ENCODE results near the gene RFTN1. TPM values are rescaled to one million over a fixed set of nuclear protein-coding genes. Genes with fewer than 3 reads are reported as not detected.

RFTN1 gene
- total and polyA plus RNA-seq, 2 donors from 2014 or later, result 15.3 to 34.1 TPM

GRCh38 chr3:16442730-16443129 is 70.8 kb downstream of the RFTN1 start:
- DNase-seq, result no peak
- H3K27ac ChIP-seq (ENCODE audit: low read depth in 2 of 2, low read length in 2 of 2), result no peak overlapping the region
- intact Hi-C loops (cut with DNase I), result no loop called here
- TF ChIP-seq CTCF (IDR thresholded peaks at IDR 0.05; ENCODE audit: borderline replicate concordance, extremely low read depth, insufficient read depth), result no peak
- H3K36me3 ChIP-seq (ENCODE audit: control insufficient read depth in 2 of 3, insufficient read depth in 3 of 3, low read length in 3 of 3), result no peaks in the 10 kb centered on the region
- no peaks in the 10 kb centered on the region for H3K27me3 ChIP-seq (ENCODE audit: control insufficient read depth, insufficient read depth, low read length)
- no peak overlapping the region for H3K9ac ChIP-seq (ENCODE audit: low read length in 3 of 3)
- FAIRE-seq, result no peak
- no peaks in the 10 kb centered on the region for H3K9me3 ChIP-seq (ENCODE audit: control insufficient read depth in 2 of 3, insufficient read depth in 1 of 3, low read length in 3 of 3)
- H3K4me1 ChIP-seq (ENCODE audit: control insufficient read depth in 2 of 3, insufficient read depth in 2 of 3, low read depth in 1 of 3, low read length in 3 of 3), result peaks cover 0 to 4% (median 0%) of the 10 kb centered on the region in 3 donors
- H3K4me3 ChIP-seq (ENCODE audit: low read length in 3 of 3), result no peak overlapping the region

- DNase-seq, result peak in 1 of 5 donors; percentile 34
- intact Hi-C loops (cut with DNase I), result no loop called here
- Histone ChIP-seq H3K4me1 (ENCODE audit: control insufficient read depth in 2 of 3, insufficient read depth in 2 of 3, low read depth in 1 of 3, low read length in 3 of 3) (peaks cover 0 to 4% (median 0%) of the 10 kb centered on the region in 3 donors), H3K36me3 (ENCODE audit: control insufficient read depth in 2 of 3, insufficient read depth in 3 of 3, low read length in 3 of 3) (no peaks in the 10 kb centered on the region), H3K9ac (ENCODE audit: low read length in 3 of 3) (no peak overlapping the region), H3K27me3 (ENCODE audit: control insufficient read depth, insufficient read depth, low read length) (no peaks in the 10 kb centered on the region), H3K9me3 (ENCODE audit: control insufficient read depth in 2 of 3, insufficient read depth in 1 of 3, low read length in 3 of 3) (no peaks in the 10 kb centered on the region), H3K27ac (ENCODE audit: low read depth in 2 of 2, low read length in 2 of 2) (peak overlapping the region in 1 of 2 donors; percentile 15), H3K4me3 (ENCODE audit: low read length in 3 of 3) (no peak overlapping the region)
- FAIRE-seq, result no peak
- no peak for TF ChIP-seq CTCF (IDR thresholded peaks at IDR 0.05; ENCODE audit: borderline replicate concordance, extremely low read depth, insufficient read depth)
These were observed 72.1 kb downstream of the RFTN1 start for GRCh38 chr3:16441371-16441875.

GRCh38 chr3:16439848-16440708 is 73.4 kb downstream of the RFTN1 start:
- Histone ChIP-seq H3K9ac (ENCODE audit: low read length in 3 of 3) (no peak overlapping the region), H3K9me3 (ENCODE audit: control insufficient read depth in 2 of 3, insufficient read depth in 1 of 3, low read length in 3 of 3) (no peaks in the 10 kb centered on the region), H3K4me3 (ENCODE audit: low read length in 3 of 3) (no peak overlapping the region), H3K36me3 (ENCODE audit: control insufficient read depth in 2 of 3, insufficient read depth in 3 of 3, low read length in 3 of 3) (no peaks in the 10 kb centered on the region), H3K4me1 (ENCODE audit: control insufficient read depth in 2 of 3, insufficient read depth in 2 of 3, low read depth in 1 of 3, low read length in 3 of 3) (peaks cover 0 to 4% (median 0%) of the 10 kb centered on the region in 3 donors), H3K27me3 (ENCODE audit: control insufficient read depth, insufficient read depth, low read length) (no peaks in the 10 kb centered on the region), H3K27ac (ENCODE audit: low read depth in 2 of 2, low read length in 2 of 2) (no peak overlapping the region)
- FAIRE-seq, result no peak
- TF ChIP-seq CTCF (IDR thresholded peaks at IDR 0.05; ENCODE audit: borderline replicate concordance, extremely low read depth, insufficient read depth), result no peak
- DNase-seq, result no peak
- intact Hi-C loops (cut with DNase I), result no loop called here
